Fibroblast of villous mesenchyme (primary cell): Measurements from ENCODE around the gene MICU1. TPM values are rescaled to one million over a fixed set of nuclear protein-coding genes. Genes with fewer than 3 reads are reported as not detected.

Source experiments
- DNase-seq: peaks from one replicate; pipeline ENCODE4 v3.0.0-alpha.2; 2010; ENCODE audit warnings: low read depth
- H3K4me3 ChIP-seq: 2 replicates; pipeline ENCODE4 v1.5.1; 2011; ENCODE audit warnings: low read depth, mild to moderate bottlenecking, low read length
- total RNA-seq: library from RNA; depleted of rRNA; stranded (reverse); fragments of >200 nt; gene quantifications from 2 replicates; pipeline ENCODE4 v1.2.3, GENCODE V29; 2012
- TF ChIP-seq, protein P1 (sequence below): IDR thresholded peaks from 2 replicates; pipeline ENCODE4 v1.5.1; 2012; ENCODE audit warnings: low read depth, mild to moderate bottlenecking, low read length; ENCODE audit not compliant: insufficient read depth

Gene MICU1
- total RNA-seq, 1 donor = 44.0 TPM

GRCh38 chr10:72611783-72612182 is 14.1 kb downstream of the MICU1 start:
- DNase-seq = peak; percentile 37
- peak overlapping the region; percentile 2 for H3K4me3 ChIP-seq

GRCh38 chr10:72610466-72610865 is 15.4 kb downstream of the MICU1 start:
- TF ChIP-seq, protein P1, sequence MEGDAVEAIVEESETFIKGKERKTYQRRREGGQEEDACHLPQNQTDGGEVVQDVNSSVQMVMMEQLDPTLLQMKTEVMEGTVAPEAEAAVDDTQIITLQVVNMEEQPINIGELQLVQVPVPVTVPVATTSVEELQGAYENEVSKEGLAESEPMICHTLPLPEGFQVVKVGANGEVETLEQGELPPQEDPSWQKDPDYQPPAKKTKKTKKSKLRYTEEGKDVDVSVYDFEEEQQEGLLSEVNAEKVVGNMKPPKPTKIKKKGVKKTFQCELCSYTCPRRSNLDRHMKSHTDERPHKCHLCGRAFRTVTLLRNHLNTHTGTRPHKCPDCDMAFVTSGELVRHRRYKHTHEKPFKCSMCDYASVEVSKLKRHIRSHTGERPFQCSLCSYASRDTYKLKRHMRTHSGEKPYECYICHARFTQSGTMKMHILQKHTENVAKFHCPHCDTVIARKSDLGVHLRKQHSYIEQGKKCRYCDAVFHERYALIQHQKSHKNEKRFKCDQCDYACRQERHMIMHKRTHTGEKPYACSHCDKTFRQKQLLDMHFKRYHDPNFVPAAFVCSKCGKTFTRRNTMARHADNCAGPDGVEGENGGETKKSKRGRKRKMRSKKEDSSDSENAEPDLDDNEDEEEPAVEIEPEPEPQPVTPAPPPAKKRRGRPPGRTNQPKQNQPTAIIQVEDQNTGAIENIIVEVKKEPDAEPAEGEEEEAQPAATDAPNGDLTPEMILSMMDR = no peak
- no peak overlapping the region for H3K4me3 ChIP-seq
- no peak for DNase-seq

More at GRCh38 chr10:72611783-72612182, 14.1 kb downstream of the MICU1 start:
- TF ChIP-seq, protein P1 = no peak

- DNase-seq = peak; percentile 18
- no peak overlapping the region for H3K4me3 ChIP-seq
- TF ChIP-seq, protein P1 = no peak
These were observed 20.8 kb downstream of the MICU1 start for GRCh38 chr10:72605122-72605521.

DNA sequence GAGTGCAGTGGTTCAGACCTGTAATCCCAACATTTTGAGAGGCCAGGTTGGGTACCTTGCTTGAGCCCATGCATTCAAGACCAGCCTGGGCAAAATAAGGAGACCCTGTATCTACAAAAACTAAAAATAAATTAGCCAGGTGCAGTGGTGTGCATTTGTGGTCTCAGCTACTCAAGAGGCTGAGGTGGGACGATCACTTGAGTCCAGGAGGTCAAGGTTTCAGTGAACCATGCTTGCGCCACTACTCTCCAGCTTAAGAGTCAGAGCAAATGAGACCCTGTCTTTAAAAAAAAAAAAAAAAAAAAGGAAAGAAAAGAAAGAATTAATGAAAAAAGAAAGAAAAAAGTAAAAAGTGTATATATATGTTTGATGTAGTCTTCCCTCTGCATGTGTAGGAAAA is 24.7 kb downstream of the MICU1 start:
- TF ChIP-seq, protein P1 = no peak
- no peak overlapping the region for H3K4me3 ChIP-seq
- no peak for DNase-seq

GRCh38 chr10:72598769-72599701 is 26.8 kb downstream of the MICU1 start:
- TF ChIP-seq, protein P1 = no peak

GRCh38 chr10:72597897-72598296 is 28.0 kb downstream of the MICU1 start:
- DNase-seq = no peak
- no peak overlapping the region for H3K4me3 ChIP-seq
- TF ChIP-seq, protein P1 = no peak

More at GRCh38 chr10:72598769-72599701, 26.8 kb downstream of the MICU1 start:
- H3K4me3 ChIP-seq = no peak overlapping the region
- DNase-seq = no peak
